A549 (cell line): ENCODE results near the gene DSTYK. TPM values are rescaled to one million over a fixed set of nuclear protein-coding genes. Genes with fewer than 3 reads are reported as not detected.
A peak's percentile ranks its signal among the peaks of the same experiment; 100 is the strongest.

ENCODE experiments used
- ATAC-seq, 2 experiments: fragments of 200-7000 bp in 1 of 2; fragments of >200 bp in 1 of 2; cut with Nextera tagmentation in 1 of 2; cut with Tn5 transposase in 1 of 2; 3 replicates each; pipeline versions ENCODE4 v1.8.0 to v1.9.1; 2018 to 2020; ENCODE audit warnings: mild to moderate bottlenecking in 1 of 2, moderate library complexity in 1 of 2
- CTCF ChIA-PET: fragments of 300-600 bp; sonication (Branson Sonifier 250); formaldehyde crosslinking; extraction: SDS; loops from one replicate; lab custom pipeline; 2021; ENCODE audit warnings: antibody characterized with exemption, inconsistent platforms; lab: Yijun Ruan, JAX
- POLR2A ChIA-PET: fragments of 350-600 bp; formaldehyde crosslinking; extraction: SDS; loops from one replicate; lab custom pipeline; 2021; ENCODE audit warnings: antibody characterized with exemption, inconsistent platforms; lab: Yijun Ruan, JAX
- DNase-seq, 2 experiments: peaks; one replicate each; pipeline versions ENCODE4 v3.0.0 to v3.0.0-alpha.2; 2011 to 2016; ENCODE audit warnings: low read depth in 1 of 2, low spot score in 1 of 2
- FAIRE-seq: peaks from 2 replicates; lab custom pipeline; 2011; peaks lifted over from hg19 to GRCh38; lab: Jason Lieb, UNC
- H3K27ac ChIP-seq, 2 experiments: fragments of >200 bp; sonication (Bioruptor Twin); formaldehyde crosslinking; 3 replicates each; pipeline ENCODE4 v1.5.1; 2016 to 2017
- H3K4me1 ChIP-seq: fragments of >200 bp; sonication (Bioruptor Twin); formaldehyde crosslinking; 3 replicates; pipeline ENCODE4 v1.6.1; 2016
- H3K4me2 ChIP-seq: fragments of >200 bp; sonication (Bioruptor Twin); formaldehyde crosslinking; 3 replicates; pipeline ENCODE4 v1.6.1; 2016
- H3K4me3 ChIP-seq: fragments of >200 bp; sonication (Bioruptor Twin); formaldehyde crosslinking; 3 replicates; pipeline ENCODE4 v1.5.1; 2016
- H3K9me3 ChIP-seq: fragments of >200 bp; sonication (Bioruptor Twin); formaldehyde crosslinking; 3 replicates; pipeline ENCODE4 v1.6.1; 2016
- BHLHE40 ChIP-seq: IDR thresholded peaks from 2 replicates; pipeline ENCODE4 v1.6.1; 2012; ENCODE audit warnings: low read depth, low read length, inconsistent platforms
- CBX8 ChIP-seq: fragments of 200-600 bp; sonication (generic); IDR thresholded peaks from 2 replicates; pipeline ENCODE4 v1.6.1; 2016
- CHD2 ChIP-seq: fragments of 150-350 bp; IDR thresholded peaks from 2 replicates; pipeline ENCODE4 v1.6.1; 2014; ENCODE audit warnings: low read length; ENCODE audit not compliant: partially characterized antibody
- ELK1 ChIP-seq: fragments of 150-350 bp; IDR thresholded peaks from 2 replicates; pipeline ENCODE4 v1.6.1; 2014; ENCODE audit warnings: low read depth, mild to moderate bottlenecking, low read length
- ESRRA ChIP-seq: fragments of 150-350 bp; IDR thresholded peaks from 2 replicates; pipeline ENCODE4 v1.6.1; 2014; ENCODE audit warnings: mild to moderate bottlenecking, low read length, borderline replicate concordance
- HES2 ChIP-seq: fragments of >200 bp; sonication (Bioruptor Twin); formaldehyde crosslinking; IDR thresholded peaks from 2 replicates; pipeline ENCODE4 v1.6.1; 2016
- HEYL ChIP-seq: fragments of 250-450 bp; sonication (Bioruptor Pico); IDR thresholded peaks from 2 replicates; pipeline ENCODE4 v1.8.0; 2021; ENCODE audit warnings: mild to moderate bottlenecking, moderate library complexity
- HMGXB4 ChIP-seq: fragments of 250-450 bp; sonication (Bioruptor Pico); IDR thresholded peaks from 2 replicates; pipeline ENCODE4 v1.5.0; 2021; ENCODE audit warnings: mild to moderate bottlenecking, moderate library complexity, borderline replicate concordance
- HOXA7 ChIP-seq: fragments of 250-450 bp; sonication (Bioruptor Pico); IDR thresholded peaks from 2 replicates; pipeline ENCODE4 v1.5.0; 2020; ENCODE audit warnings: mild to moderate bottlenecking, moderate library complexity
- JUN ChIP-seq, 2 experiments: fragments of >200 bp; sonication (Bioruptor Twin); formaldehyde crosslinking; IDR thresholded peaks; 2 replicates in 1 of 2; 3 replicates in 1 of 2; pipeline ENCODE4 v1.6.1; 2016 to 2017
- KDM1A ChIP-seq: fragments of 200-600 bp; sonication (generic); IDR thresholded peaks from 2 replicates; pipeline ENCODE4 v1.6.1; 2016; ENCODE audit warnings: low read depth, mild to moderate bottlenecking
- KDM5A ChIP-seq: fragments of 200-600 bp; sonication (generic); IDR thresholded peaks from 2 replicates; pipeline ENCODE4 v1.6.1; 2016; ENCODE audit warnings: antibody characterized with exemption, mild to moderate bottlenecking
- MAFK ChIP-seq: fragments of 450-650 bp; IDR thresholded peaks from 2 replicates; pipeline ENCODE4 v1.6.1; 2014; ENCODE audit not compliant: partially characterized antibody
- MAZ ChIP-seq: fragments of 150-350 bp; IDR thresholded peaks from 2 replicates; pipeline ENCODE4 v1.6.1; 2014; ENCODE audit warnings: antibody characterized with exemption, low read depth, low read length, borderline replicate concordance
- NFE2L2 ChIP-seq: fragments of 150-350 bp; conservative IDR thresholded peaks from 2 replicates; pipeline ENCODE4 v1.6.1; 2014; ENCODE audit warnings: low read length
- NPAS2 ChIP-seq: fragments of 250-450 bp; sonication (Bioruptor Pico); IDR thresholded peaks from 2 replicates; pipeline ENCODE4 v1.8.0; 2022; ENCODE audit warnings: mild to moderate bottlenecking, moderate library complexity, borderline replicate concordance
- PBX3 ChIP-seq: IDR thresholded peaks from 2 replicates; pipeline ENCODE4 v1.6.1; 2012
- POLR2A ChIP-seq: IDR thresholded peaks from 2 replicates; pipeline ENCODE4 v1.6.1; 2012; ENCODE audit warnings: mild to moderate bottlenecking, low read length
- RAD21 ChIP-seq, 2 experiments: fragments of >200 bp in 1 of 2; sonication (Bioruptor Twin) in 1 of 2; formaldehyde crosslinking in 1 of 2; IDR thresholded peaks in 1 of 2; conservative IDR thresholded peaks in 1 of 2; 2 replicates in 1 of 2; 3 replicates in 1 of 2; pipeline ENCODE4 v1.6.1; 2012 to 2018; ENCODE audit warnings: inconsistent platforms in 1 of 2
- RARB ChIP-seq: fragments of 250-450 bp; sonication (Bioruptor Pico); IDR thresholded peaks from 2 replicates; pipeline ENCODE4 v1.8.0; 2021; ENCODE audit warnings: mild to moderate bottlenecking, moderate library complexity
- REST ChIP-seq: fragments of 200-600 bp; sonication (generic); IDR thresholded peaks from 2 replicates; pipeline ENCODE4 v1.6.1; 2016; ENCODE audit warnings: antibody characterized with exemption, mild to moderate bottlenecking, moderate library complexity
- RNF2 ChIP-seq: fragments of 200-600 bp; sonication (generic); IDR thresholded peaks from 2 replicates; pipeline ENCODE4 v1.6.1; 2016; ENCODE audit warnings: low read depth, mild to moderate bottlenecking, antibody characterized with exemption, moderate library complexity, borderline replicate concordance
- ZC3H11A ChIP-seq: fragments of 450-650 bp; IDR thresholded peaks from 2 replicates; pipeline ENCODE4 v1.6.1; 2014; ENCODE audit warnings: antibody characterized with exemption, mild to moderate bottlenecking
- ZNF302 ChIP-seq: fragments of 250-450 bp; sonication (Bioruptor Pico); IDR thresholded peaks from 2 replicates; pipeline ENCODE4 v1.9.0; 2021; ENCODE audit warnings: inconsistent platforms, mild to moderate bottlenecking, moderate library complexity
- WGBS: methylation state at CpG from one replicate; pipeline ENCODE4 v1.1.6; 2017; ENCODE audit errors: missing lambda C conversion rate; 5-methylcytosine and 5-hydroxymethylcytosine counted together
- polyA plus RNA-seq, 4 experiments: library from polyadenylated mRNA; depleted of rRNA in 3 of 4; stranded (reverse); fragments of >200 nt; fragmentation: RNase III in 1 of 4; extraction: RNeasy Plus Mini Kit Qiagen cat#74134 plus additional on column Dnase treatment in 1 of 4; gene quantifications; 2 replicates in 3 of 4; 3 replicates in 1 of 4; pipeline ENCODE4 v1.2.3, GENCODE V29; 2011 to 2017

DSTYK gene
- polyA plus RNA-seq, 2 of the 4 experiments (the other 2 are of a cell fraction) = 8.6 to 9.0 TPM

- Histone ChIP-seq H3K9me3 (no peaks in the 10 kb centered on the region), H3K27ac (no peak overlapping the region), H3K4me3 (no peak overlapping the region), H3K4me2 (no peak overlapping the region), H3K4me1 (peaks cover 6% of the 10 kb centered on the region; the same call in 2 of the 3 replicates)
- TF ChIP-seq PBX3 (no peak), BHLHE40 (no peak), CBX8 (no peak), HMGXB4 (CRISPR knock-in tag) (no peak), RNF2 (no peak), KDM1A (no peak), ZC3H11A (no peak), REST (no peak), JUN (IDR thresholded peaks at IDR 0.05) (no peak), HEYL (CRISPR knock-in tag) (no peak), MAZ (no peak), KDM5A (no peak), CHD2 (no peak), HES2 (no peak)
- WGBS = 85% methylated on average over 7 of the region's 7 CpGs
- ATAC-seq = no peak
- FAIRE-seq = no peak
- DNase-seq = no peak
- ChIA-PET POLR2A (no interaction called here), CTCF (interaction anchor here (0.9 to 2.0 kb wide), 5 partner anchors 28 to 231 kb away, joined by 3 to 9 read pairs (median 3); partner anchors contain the start of gene TMCC2)
Measured at GRCh38 chr1:205199931-205200299, 11.6 kb downstream of the DSTYK start.

GRCh38 chr1:205199090-205199930 lies 12.2 kb downstream of the DSTYK start:
- peaks cover 3% of the 10 kb centered on the region; the same call in 2 of the 3 replicates for H3K4me1 ChIP-seq
- no peak overlapping the region for H3K4me2 ChIP-seq
- H3K9me3 ChIP-seq = no peaks in the 10 kb centered on the region
- ChIA-PET POLR2A (no interaction called here), CTCF (interaction anchor here (0.8 to 2.5 kb wide), 9 partner anchors 11 to 231 kb away, joined by 3 to 9 read pairs (median 4); partner anchors contain the start of genes RBBP5 and TMCC2)
- 81% methylated on average over 9 of the region's 9 CpGs for WGBS
- no peak for FAIRE-seq
- no peak for TF ChIP-seq ELK1
- no peak for TF ChIP-seq POLR2A
- TF ChIP-seq ZNF302 (CRISPR knock-in tag) = no peak
- no peak for TF ChIP-seq BHLHE40
- TF ChIP-seq NFE2L2 = no peak
- no peak for TF ChIP-seq ESRRA
- TF ChIP-seq RARB = no peak
- no peak for TF ChIP-seq RNF2
- TF ChIP-seq RAD21 (conservative IDR thresholded peaks at IDR 0.05 in 1 of 2, IDR thresholded peaks at IDR 0.05 in 1 of 2) = no peak
- no peak for TF ChIP-seq HOXA7 (CRISPR knock-in tag)
- TF ChIP-seq MAFK = no peak
- TF ChIP-seq NPAS2 (CRISPR knock-in tag) = no peak
- no peak for DNase-seq
- ATAC-seq = peak in 1 of 2 experiments; percentile 42; a peak in 2 of 6 replicates
- H3K4me3 ChIP-seq = no peak overlapping the region
- no peak overlapping the region for H3K27ac ChIP-seq
